NOMO-1 treated with DMSO at 0.1 percent for 48 hours (cell line): ENCODE measurements around the gene PHF5A.
"Not testable (repeated sequence)": the region's sequence is repeated elsewhere in the genome, so short reads cannot be mapped to it uniquely, and the experiment has no call there.

Experiments used
- DNase-seq: peaks from one replicate; lab custom pipeline; 2025; ENCODE audit not compliant: unreplicated experiment; lab: John Stamatoyannopoulos, UW

PHF5A gene

GRCh38 chr22:41488076-41488475, 19.6 kb upstream of the PHF5A start:
- no peak for DNase-seq

- no peak for DNase-seq
Observed at GRCh38 chr22:41487037-41487935, 18.8 kb upstream of the PHF5A start.

GRCh38 chr22:41485033-41485432, 16.5 kb upstream of the PHF5A start:
- no peak for DNase-seq

- peak; percentile 3 for DNase-seq
Observed at GRCh38 chr22:41482319-41482935, 13.9 kb upstream of the PHF5A start.

- DNase-seq: no peak
Observed at GRCh38 chr22:41481925-41482318, 13.4 kb upstream of the PHF5A start.

- DNase-seq: no peak
Observed at GRCh38 chr22:41481131-41481830, 12.8 kb upstream of the PHF5A start.

GRCh38 chr22:41480397-41480735, 11.9 kb upstream of the PHF5A start:
- DNase-seq: no peak

GRCh38 chr22:41479671-41480396, 11.3 kb upstream of the PHF5A start:
- no peak for DNase-seq

GRCh38 chr22:41478891-41479521, 10.5 kb upstream of the PHF5A start:
- DNase-seq: no peak

- no peak for DNase-seq
Observed at GRCh38 chr22:41478473-41478872, 10.0 kb upstream of the PHF5A start.

- DNase-seq: no peak
Observed at GRCh38 chr22:41474872-41475451, 6.5 kb upstream of the PHF5A start.

GRCh38 chr22:41471568-41471967, 3.1 kb upstream of the PHF5A start:
- DNase-seq: no peak

- no peak for DNase-seq
Observed at GRCh38 chr22:41470886-41471285, 2.4 kb upstream of the PHF5A start.

- peak; percentile 43 for DNase-seq
Observed at GRCh38 chr22:41469218-41469851, 843 bp upstream of the PHF5A start.

GRCh38 chr22:41461901-41462300, 6.6 kb downstream of the PHF5A start:
- no peak for DNase-seq

- not testable (repeated sequence) for DNase-seq
Observed at GRCh38 chr22:41460071-41460470, 8.4 kb downstream of the PHF5A start.

GRCh38 chr22:41459431-41459830, 9.1 kb downstream of the PHF5A start:
- no peak for DNase-seq

GRCh38 chr22:41458161-41458728, 10.2 kb downstream of the PHF5A start:
- DNase-seq: no peak

- peak; percentile 99 for DNase-seq
Observed at GRCh38 chr22:41448189-41448808, 20.2 kb downstream of the PHF5A start.
